ENCODE data around the gene BLTP2. TPM values are rescaled to one million over a fixed set of nuclear protein-coding genes. Genes with fewer than 3 reads are reported as not detected.

The BLTP2 gene
- total RNA-seq, 6 donors from 2014 or later, result 98.1 to 250 (median 131) TPM

DNA sequence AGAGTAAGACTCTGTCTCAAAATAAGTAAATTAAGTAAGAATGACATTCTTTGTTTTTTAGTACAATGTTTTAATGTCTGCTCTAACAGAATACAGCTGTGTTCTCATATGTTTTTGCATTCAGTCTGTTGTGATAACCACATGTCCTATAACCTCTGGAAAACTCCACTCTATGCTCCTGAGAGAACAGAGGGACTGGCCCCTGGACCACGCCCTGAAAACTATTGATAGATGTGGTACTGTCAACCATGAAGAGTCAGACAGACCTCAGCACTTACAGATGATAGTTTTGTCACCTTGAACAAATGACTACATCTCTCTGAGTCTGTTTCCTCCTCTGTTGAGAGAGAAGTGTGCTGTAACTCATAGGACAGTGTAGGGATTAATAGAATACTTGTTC lies 25.0 kb upstream of the BLTP2 start:
- ATAC-seq (ENCODE audit: low FRiP score in 2 of 2), result no peak
- Histone ChIP-seq H3K36me3 (peaks cover 39 to 72% (median 56%) of the 10 kb centered on the region in 4 donors), H3K27me3 (no peaks in the 10 kb centered on the region), H3K4me1 (peaks cover 0 to 19% (median 3%) of the 10 kb centered on the region in 4 donors), H3K27ac (no peak overlapping the region), H3K9me3 (no peaks in the 10 kb centered on the region), H3K4me3 (no peak overlapping the region)
- DNase-seq, result no peak
- WGBS, 2 donors, result 92 to 100% methylated on average over 1 of the region's 1 CpG
- TF ChIP-seq POLR2A (IDR thresholded peaks at IDR 0.05), result no peak
- TF ChIP-seq, protein P1, sequence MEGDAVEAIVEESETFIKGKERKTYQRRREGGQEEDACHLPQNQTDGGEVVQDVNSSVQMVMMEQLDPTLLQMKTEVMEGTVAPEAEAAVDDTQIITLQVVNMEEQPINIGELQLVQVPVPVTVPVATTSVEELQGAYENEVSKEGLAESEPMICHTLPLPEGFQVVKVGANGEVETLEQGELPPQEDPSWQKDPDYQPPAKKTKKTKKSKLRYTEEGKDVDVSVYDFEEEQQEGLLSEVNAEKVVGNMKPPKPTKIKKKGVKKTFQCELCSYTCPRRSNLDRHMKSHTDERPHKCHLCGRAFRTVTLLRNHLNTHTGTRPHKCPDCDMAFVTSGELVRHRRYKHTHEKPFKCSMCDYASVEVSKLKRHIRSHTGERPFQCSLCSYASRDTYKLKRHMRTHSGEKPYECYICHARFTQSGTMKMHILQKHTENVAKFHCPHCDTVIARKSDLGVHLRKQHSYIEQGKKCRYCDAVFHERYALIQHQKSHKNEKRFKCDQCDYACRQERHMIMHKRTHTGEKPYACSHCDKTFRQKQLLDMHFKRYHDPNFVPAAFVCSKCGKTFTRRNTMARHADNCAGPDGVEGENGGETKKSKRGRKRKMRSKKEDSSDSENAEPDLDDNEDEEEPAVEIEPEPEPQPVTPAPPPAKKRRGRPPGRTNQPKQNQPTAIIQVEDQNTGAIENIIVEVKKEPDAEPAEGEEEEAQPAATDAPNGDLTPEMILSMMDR (IDR thresholded peaks at IDR 0.05), result no peak
- TF ChIP-seq EP300 (IDR thresholded peaks at IDR 0.05), result no peak
- no peak for TF ChIP-seq POLR2AphosphoS5 (IDR thresholded peaks at IDR 0.05)

DNA sequence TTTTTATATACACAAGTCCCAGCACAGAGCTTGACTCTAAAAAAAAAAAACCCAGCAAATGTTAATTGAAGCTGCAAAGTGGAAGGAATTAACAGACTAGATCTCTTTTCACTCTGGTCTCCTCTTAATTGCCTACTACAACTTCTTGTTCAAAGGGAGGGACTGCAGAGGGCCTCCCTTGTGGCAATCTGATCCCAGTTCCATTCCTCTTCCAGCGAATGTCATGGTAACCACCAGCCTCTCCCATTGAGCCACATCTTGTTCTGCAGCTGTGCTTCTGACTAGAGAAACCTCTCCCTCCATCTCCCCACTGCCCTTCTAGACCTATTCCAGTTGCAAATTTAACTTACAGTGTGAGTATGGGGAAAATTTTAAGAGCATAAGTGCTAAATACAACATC lies 22.9 kb upstream of the BLTP2 start:
- no peak overlapping the region for H3K27ac ChIP-seq
- no peak for ATAC-seq (ENCODE audit: low FRiP score in 2 of 2)
- DNase-seq, result no peak
- H3K9me3 ChIP-seq, result no peaks in the 10 kb centered on the region
- peaks cover 20 to 52% (median 36%) of the 10 kb centered on the region in 4 donors for H3K36me3 ChIP-seq
- H3K4me1 ChIP-seq, result peaks cover 12 to 39% (median 17%) of the 10 kb centered on the region in 4 donors
- 91 to 96% methylated on average over 1 of the region's 1 CpG for WGBS, 2 donors
- H3K4me3 ChIP-seq, result no peak overlapping the region
- TF ChIP-seq, protein P1 (IDR thresholded peaks at IDR 0.05), result no peak
- TF ChIP-seq POLR2A (IDR thresholded peaks at IDR 0.05) (no peak), EP300 (IDR thresholded peaks at IDR 0.05) (no peak), POLR2AphosphoS5 (IDR thresholded peaks at IDR 0.05) (no peak)
- H3K27me3 ChIP-seq, result no peaks in the 10 kb centered on the region

DNA sequence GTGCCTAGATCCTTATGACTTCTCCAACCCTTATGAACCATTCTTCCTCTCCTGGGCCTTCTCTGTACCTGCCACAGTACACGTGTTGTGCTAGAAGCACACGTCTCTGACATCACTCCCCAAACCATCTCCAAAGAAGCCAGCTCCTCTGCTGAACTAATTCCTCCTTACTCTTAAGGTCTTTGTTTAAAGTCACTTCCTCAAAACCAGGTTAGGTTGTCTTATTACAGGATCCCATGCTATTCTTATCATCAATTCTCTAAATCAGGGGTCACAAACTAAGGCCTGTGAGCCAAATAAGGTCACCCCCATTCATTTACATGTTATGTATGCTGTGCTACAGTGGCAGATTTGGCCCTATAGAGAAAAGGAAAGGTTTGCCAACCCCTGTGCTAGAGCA lies 21.0 kb upstream of the BLTP2 start:
- H3K36me3 ChIP-seq, result peaks cover 4 to 33% (median 20%) of the 10 kb centered on the region in 4 donors
- 87 to 90% methylated on average over 2 of the region's 2 CpGs for WGBS, 2 donors
- ATAC-seq (ENCODE audit: low FRiP score in 2 of 2) (no peak), DNase-seq (no peak)
- no peak overlapping the region for H3K27ac ChIP-seq
- TF ChIP-seq, protein P1 (IDR thresholded peaks at IDR 0.05), result no peak
- TF ChIP-seq EP300 (IDR thresholded peaks at IDR 0.05), result no peak
- no peak for TF ChIP-seq POLR2A (IDR thresholded peaks at IDR 0.05)
- no peak for TF ChIP-seq POLR2AphosphoS5 (IDR thresholded peaks at IDR 0.05)
- peaks cover 18 to 48% (median 21%) of the 10 kb centered on the region in 4 donors for H3K4me1 ChIP-seq
- H3K4me3 ChIP-seq, result no peak overlapping the region
- no peaks in the 10 kb centered on the region for H3K9me3 ChIP-seq
- H3K27me3 ChIP-seq, result no peaks in the 10 kb centered on the region

DNA sequence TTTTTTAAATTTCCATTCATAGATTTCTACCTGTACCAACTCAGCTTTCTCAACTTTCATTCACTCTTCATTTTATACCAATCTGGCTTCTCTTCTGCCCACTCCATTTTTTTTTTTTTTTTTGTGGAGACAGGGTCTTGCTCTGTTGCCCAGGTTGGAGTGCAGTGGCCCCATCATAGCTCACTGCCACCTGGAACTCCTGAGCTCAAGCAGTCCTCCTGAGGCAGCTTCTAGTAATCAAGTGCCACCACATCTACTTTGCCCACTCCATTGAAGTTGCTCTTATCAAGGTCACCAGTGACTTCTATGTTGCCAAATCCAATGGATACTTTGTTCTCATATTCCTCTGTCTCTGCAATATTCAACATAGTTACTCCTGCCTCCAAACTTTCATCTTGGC lies 18.8 kb upstream of the BLTP2 start:
- peaks cover 26 to 60% (median 30%) of the 10 kb centered on the region in 4 donors for H3K4me1 ChIP-seq
- H3K27me3 ChIP-seq, result no peaks in the 10 kb centered on the region
- H3K27ac ChIP-seq, result no peak overlapping the region
- peaks cover 9 to 31% (median 21%) of the 10 kb centered on the region in 4 donors for H3K36me3 ChIP-seq
- ATAC-seq (ENCODE audit: low FRiP score in 2 of 2) (no peak), DNase-seq (no peak)
- H3K4me3 ChIP-seq, result no peak overlapping the region
- TF ChIP-seq, protein P1 (IDR thresholded peaks at IDR 0.05), result no peak
- TF ChIP-seq POLR2AphosphoS5 (IDR thresholded peaks at IDR 0.05) (no peak), POLR2A (IDR thresholded peaks at IDR 0.05) (no peak), EP300 (IDR thresholded peaks at IDR 0.05) (no peak)
- no peaks in the 10 kb centered on the region for H3K9me3 ChIP-seq

DNA sequence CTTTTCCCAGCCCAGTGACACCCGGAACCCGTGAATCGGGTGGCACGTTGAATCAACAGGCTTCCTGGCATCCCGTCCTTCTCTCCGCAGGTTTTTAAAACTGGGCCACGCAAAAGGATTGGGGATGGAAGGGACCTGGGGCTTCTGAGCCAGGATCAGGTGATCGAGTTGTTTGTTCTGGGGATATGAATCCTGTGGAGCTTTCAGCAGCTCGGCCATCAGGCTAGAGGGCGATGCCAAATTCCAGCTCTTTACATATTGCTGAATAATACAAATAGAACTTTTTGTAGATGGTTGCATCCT lies 17.5 kb upstream of the BLTP2 start:
- WGBS, 2 donors, result 0% methylated on average over 4 to 10 of the region's 10 CpGs
- Histone ChIP-seq H3K4me1 (peaks cover 29 to 53% (median 31%) of the 10 kb centered on the region in 4 donors), H3K27me3 (no peaks in the 10 kb centered on the region), H3K9me3 (no peaks in the 10 kb centered on the region), H3K4me3 (peak overlapping the region; percentile 64 to 89 (median 78)), H3K27ac (peak overlapping the region; percentile 96 to 99 (median 98)), H3K36me3 (peaks cover 9 to 33% (median 25%) of the 10 kb centered on the region in 4 donors)
- ATAC-seq (ENCODE audit: low FRiP score in 2 of 2) (peak in 1 of 2 donors; percentile 2), DNase-seq (no peak)
- no peak for TF ChIP-seq POLR2A (IDR thresholded peaks at IDR 0.05)

Measured in upper lobe of left lung (tissue), 6 donors.